ENCODE results near the gene METTL9. TPM values are rescaled to one million over a fixed set of nuclear protein-coding genes. Genes with fewer than 3 reads are reported as not detected.

Gene METTL9
- total RNA-seq, 1 donor from 2014 or later = 47.8 TPM

DNA sequence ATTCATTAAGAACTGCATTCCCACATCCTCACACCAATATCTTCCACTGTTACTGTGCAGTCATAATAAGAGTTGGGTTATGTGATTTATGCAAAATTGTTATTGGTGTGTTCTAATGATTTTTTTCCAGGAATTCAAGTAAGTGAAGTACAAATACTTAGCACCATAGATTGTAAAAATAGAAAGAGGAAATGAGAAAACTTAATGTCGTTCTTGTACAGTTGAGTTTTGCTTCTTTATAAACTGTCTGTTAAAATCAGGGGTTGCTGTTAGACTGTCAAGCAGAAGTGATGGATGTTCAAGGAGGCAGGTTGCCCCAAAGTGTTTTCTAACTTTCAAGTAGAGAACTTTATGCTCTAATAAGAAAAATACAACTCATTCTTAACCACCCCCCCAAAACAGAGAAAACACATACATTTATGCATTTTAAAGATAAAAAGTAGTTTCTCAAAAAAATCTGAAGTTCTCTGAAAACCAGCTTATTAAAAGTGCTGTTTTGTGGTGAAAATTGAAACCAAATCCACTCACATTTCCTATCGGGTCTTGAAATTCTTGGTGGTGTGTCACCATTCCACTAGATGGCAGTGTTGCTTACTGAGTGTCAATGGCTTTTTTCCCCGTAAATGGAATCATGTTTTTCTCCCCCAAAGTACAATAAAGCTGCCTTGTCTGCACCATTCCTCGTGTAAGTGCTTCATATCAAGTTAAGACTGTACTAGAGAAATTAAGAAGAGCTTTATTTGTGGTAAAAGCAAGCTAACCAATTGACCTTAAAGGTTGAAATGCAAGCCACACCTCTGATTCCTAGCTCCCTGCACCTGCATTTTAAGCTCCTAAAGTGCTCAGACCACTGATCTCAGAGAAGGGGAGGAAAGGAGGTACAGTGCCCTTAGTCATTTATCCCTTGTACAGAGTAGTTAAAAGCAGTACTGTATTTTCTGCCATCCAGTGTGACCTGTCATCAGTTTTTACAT, 57.7 kb downstream of the METTL9 start:
- no peak overlapping the region for H3K27ac ChIP-seq (replicated peaks)
- no peaks in the 10 kb centered on the region for H3K9me3 ChIP-seq (replicated peaks)
- no peaks in the 10 kb centered on the region for H3K27me3 ChIP-seq (ENCODE audit: low read depth)
- TF ChIP-seq, protein P1, sequence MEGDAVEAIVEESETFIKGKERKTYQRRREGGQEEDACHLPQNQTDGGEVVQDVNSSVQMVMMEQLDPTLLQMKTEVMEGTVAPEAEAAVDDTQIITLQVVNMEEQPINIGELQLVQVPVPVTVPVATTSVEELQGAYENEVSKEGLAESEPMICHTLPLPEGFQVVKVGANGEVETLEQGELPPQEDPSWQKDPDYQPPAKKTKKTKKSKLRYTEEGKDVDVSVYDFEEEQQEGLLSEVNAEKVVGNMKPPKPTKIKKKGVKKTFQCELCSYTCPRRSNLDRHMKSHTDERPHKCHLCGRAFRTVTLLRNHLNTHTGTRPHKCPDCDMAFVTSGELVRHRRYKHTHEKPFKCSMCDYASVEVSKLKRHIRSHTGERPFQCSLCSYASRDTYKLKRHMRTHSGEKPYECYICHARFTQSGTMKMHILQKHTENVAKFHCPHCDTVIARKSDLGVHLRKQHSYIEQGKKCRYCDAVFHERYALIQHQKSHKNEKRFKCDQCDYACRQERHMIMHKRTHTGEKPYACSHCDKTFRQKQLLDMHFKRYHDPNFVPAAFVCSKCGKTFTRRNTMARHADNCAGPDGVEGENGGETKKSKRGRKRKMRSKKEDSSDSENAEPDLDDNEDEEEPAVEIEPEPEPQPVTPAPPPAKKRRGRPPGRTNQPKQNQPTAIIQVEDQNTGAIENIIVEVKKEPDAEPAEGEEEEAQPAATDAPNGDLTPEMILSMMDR (IDR thresholded peaks at IDR 0.05; ENCODE audit: borderline replicate concordance) = peak; percentile 89
- DNase-seq = no peak
- peaks cover 10% of the 10 kb centered on the region for H3K4me1 ChIP-seq
- H3K36me3 ChIP-seq = peaks cover 10% of the 10 kb centered on the region
- H3K4me3 ChIP-seq = no peak overlapping the region
- intact Hi-C loops (cut with micrococcal nuclease) = no loop called here

DNA sequence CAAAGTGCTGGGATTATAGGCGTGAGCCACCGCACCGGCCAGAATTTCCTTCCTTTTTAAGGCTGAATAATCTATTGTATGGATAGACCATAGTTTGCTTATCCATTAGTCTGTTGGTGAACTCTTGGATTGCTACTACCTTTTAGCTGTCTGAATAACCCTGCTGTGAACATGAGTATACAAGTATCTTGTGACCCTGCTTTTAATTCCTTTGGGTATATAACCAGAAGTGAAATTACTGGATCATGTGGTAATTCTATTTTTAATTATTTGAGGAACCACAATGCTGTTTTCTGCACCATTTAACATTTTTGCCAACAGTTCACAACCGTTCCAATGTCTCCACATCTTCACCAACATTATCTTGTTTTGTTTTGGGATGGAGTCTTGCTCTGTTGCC, 59.7 kb downstream of the METTL9 start:
- TF ChIP-seq, protein P1 (IDR thresholded peaks at IDR 0.05; ENCODE audit: borderline replicate concordance) = no peak

DNA sequence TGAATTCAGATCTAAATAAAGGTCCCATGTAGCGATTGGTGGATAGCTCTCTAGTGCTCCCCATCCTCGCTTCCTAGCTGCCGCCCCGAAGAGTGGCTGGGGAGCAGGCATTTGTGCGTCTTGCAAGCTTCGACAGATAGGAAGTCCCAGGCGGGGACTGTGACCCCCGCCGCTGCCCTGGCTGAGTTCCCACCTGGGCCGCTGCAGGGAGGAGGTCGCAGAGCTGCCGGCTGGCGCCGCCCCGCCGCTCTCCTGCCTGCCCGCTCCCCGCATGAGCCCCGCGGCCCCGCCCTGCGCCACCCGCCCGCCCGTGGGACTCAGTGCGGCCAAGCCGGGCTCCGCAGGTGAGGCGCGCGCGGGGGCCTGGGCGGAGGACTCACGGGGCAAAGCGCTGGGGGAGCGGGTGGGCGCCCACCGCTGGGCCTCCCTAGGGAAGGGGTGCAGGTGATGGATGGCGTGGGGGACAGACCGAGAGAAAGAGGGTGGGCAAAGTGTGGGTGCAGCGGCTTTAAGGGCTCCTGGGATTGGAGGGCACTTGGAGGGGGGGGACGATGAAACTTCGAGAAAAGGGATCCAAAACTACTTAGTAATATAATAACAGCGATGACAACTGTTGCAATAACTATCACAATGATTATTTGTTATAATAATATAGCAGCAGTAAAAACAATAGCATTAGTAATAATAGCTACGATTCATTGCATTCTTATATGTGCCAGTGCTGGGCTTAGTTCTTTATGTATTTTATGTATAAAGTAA, 64.7 kb downstream of the METTL9 start, which contains the start of gene OTOA:
TSS of gene OTOA (plus strand) at position 80 of the 759 bp plus-strand sequence. CDS start 14,547 bp downstream, outside the sequence.
- no peak for DNase-seq
- intact Hi-C loops (cut with micrococcal nuclease) = no loop called here

More for the DNA sequence above, 59.7 kb downstream of the METTL9 start:
- no peak for DNase-seq
- H3K9me3 ChIP-seq (replicated peaks) = no peaks in the 10 kb centered on the region
- peaks cover 15% of the 10 kb centered on the region for H3K4me1 ChIP-seq
- no peak overlapping the region for H3K4me3 ChIP-seq
- H3K36me3 ChIP-seq = peaks cover 10% of the 10 kb centered on the region
- intact Hi-C loops (cut with micrococcal nuclease) = no loop called here
- H3K27ac ChIP-seq (replicated peaks) = no peak overlapping the region
- peaks cover 6% of the 10 kb centered on the region for H3K27me3 ChIP-seq (ENCODE audit: low read depth)

DNA sequence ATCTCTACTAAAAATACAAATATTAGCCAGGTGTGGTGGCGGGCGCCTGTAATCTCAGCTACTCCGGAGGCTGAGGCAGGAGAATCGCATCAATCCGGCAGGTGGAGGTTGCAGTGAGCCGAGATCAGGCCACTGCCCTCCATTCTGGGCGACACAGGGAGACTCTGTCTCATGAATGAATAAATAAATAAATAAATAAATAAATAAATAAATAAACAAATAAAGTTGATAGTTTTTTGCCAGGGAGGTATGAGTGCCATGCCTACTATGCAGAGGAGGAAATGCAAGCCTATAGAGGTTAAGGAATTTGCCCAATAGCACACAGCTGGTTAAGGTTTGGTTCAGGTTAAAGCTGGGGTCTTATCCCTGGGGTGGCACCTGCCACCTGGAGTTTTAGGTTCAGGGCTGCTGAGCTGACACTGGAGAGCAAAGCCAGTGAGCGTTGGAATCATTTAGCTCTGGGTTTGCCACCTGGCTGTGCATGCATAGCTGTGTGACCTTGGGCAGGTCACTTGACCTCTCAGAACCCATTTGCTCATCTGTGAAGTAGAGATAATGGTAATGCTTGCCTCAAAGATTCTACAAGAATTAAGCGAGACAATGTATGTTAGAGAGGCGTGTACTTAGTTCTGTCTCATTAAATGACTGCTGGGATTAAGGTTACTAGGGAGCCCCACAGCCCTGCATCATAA, 65.6 kb downstream of the METTL9 start:
- H3K4me1 ChIP-seq = peaks cover 8% of the 10 kb centered on the region
- H3K9me3 ChIP-seq (replicated peaks) = no peaks in the 10 kb centered on the region
- TF ChIP-seq, protein P1 (IDR thresholded peaks at IDR 0.05; ENCODE audit: borderline replicate concordance) = no peak
- H3K27ac ChIP-seq (replicated peaks) = no peak overlapping the region
- no peaks in the 10 kb centered on the region for H3K36me3 ChIP-seq
- peaks cover 53% of the 10 kb centered on the region for H3K27me3 ChIP-seq (ENCODE audit: low read depth)
- no peak for DNase-seq
- H3K4me3 ChIP-seq = no peak overlapping the region
- intact Hi-C loops (cut with micrococcal nuclease) = no loop called here

More for the DNA sequence above, 64.7 kb downstream of the METTL9 start, which contains the start of gene OTOA:
- peak within 1 kb of the TSS; percentile 58 for H3K4me3 ChIP-seq
- H3K9me3 ChIP-seq (replicated peaks) = no peaks in the 10 kb centered on the region
- peaks cover 52% of the 10 kb centered on the region for H3K27me3 ChIP-seq (ENCODE audit: low read depth)
- H3K27ac ChIP-seq (replicated peaks) = no peak within 1 kb of the TSS
- TF ChIP-seq, protein P1 (IDR thresholded peaks at IDR 0.05; ENCODE audit: borderline replicate concordance) = no peak
- peaks cover 8% of the 10 kb centered on the region for H3K4me1 ChIP-seq
- H3K36me3 ChIP-seq = no peaks in the 10 kb centered on the region

DNA sequence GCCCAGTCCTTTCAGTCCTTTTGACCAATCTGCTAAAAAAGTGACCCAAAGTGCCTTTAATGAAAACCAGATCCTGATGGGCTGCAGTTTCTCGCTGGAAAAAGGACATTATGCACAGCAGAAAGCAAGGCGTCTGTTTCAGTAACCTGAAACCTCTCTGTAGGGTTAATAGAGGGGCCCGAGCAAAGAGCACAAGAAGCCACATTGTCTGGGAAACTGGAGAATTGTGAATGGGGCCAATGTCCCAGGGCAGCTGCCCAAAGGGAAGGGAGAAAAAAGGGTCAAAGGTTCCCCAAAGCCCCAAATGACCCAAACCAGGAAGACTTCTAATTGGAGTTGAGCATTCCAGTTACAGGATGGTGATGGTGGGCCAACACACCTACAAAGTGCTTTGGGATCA, 67.4 kb downstream of the METTL9 start:
- Histone ChIP-seq H3K9me3 (replicated peaks) (no peaks in the 10 kb centered on the region), H3K36me3 (no peaks in the 10 kb centered on the region), H3K4me3 (no peak overlapping the region), H3K27me3 (ENCODE audit: low read depth) (peaks cover 62% of the 10 kb centered on the region), H3K27ac (replicated peaks) (no peak overlapping the region), H3K4me1 (peaks cover 8% of the 10 kb centered on the region)
- TF ChIP-seq, protein P1 (IDR thresholded peaks at IDR 0.05; ENCODE audit: borderline replicate concordance) = no peak
- intact Hi-C loops (cut with micrococcal nuclease) = no loop called here
- DNase-seq = no peak
